ENCODE measurements around the gene TMIGD1. TPM values are rescaled to one million over a fixed set of nuclear protein-coding genes. Genes with fewer than 3 reads are reported as not detected.

Gene TMIGD1
- total and polyA plus RNA-seq, 2 of the 13 experiments (the other 11 are each of a cell fraction or from before 2014, with no cell fraction given): not detected

GRCh38 chr17:30337393-30337999 is 3.6 kb upstream of the TMIGD1 start (continued):
- TF ChIP-seq HNRNPH1 (optimal IDR thresholded peaks at IDR 0.05; ENCODE audit: low read depth, low read length) (no peak), FOXO1 (CRISPR knock-in tag; IDR thresholded peaks at IDR 0.05) (peak; percentile 14; the same call in 1 of the 2 replicates), ZNF567 (CRISPR knock-in tag; IDR thresholded peaks at IDR 0.05; ENCODE audit: borderline replicate concordance) (no peak), ZNF740 (CRISPR knock-in tag; IDR thresholded peaks at IDR 0.05) (no peak), MTF2 (CRISPR knock-in tag; IDR thresholded peaks at IDR 0.05; ENCODE audit: borderline replicate concordance) (no peak), MED8 (CRISPR knock-in tag; IDR thresholded peaks at IDR 0.05; ENCODE audit: insufficient replicate concordance) (no peak), MTA1 (CRISPR knock-in tag; IDR thresholded peaks at IDR 0.05; ENCODE audit: borderline replicate concordance) (peak; percentile 64; the same call in 1 of the 2 replicates), ZNF792 (CRISPR knock-in tag; IDR thresholded peaks at IDR 0.05) (peak; percentile 84), ZSCAN20 (CRISPR knock-in tag; IDR thresholded peaks at IDR 0.05; ENCODE audit: borderline replicate concordance) (no peak), WIZ (CRISPR knock-in tag; IDR thresholded peaks at IDR 0.05) (no peak), JUND (CRISPR knock-in tag; IDR thresholded peaks at IDR 0.05) (no peak), MED13 (CRISPR knock-in tag; IDR thresholded peaks at IDR 0.05) (no peak), ZNF430 (CRISPR knock-in tag; IDR thresholded peaks at IDR 0.05) (no peak), ZSCAN22 (CRISPR knock-in tag; IDR thresholded peaks at IDR 0.05) (no peak), ZNF83 (CRISPR knock-in tag; IDR thresholded peaks at IDR 0.05; ENCODE audit: borderline replicate concordance) (no peak), ISL2 (CRISPR knock-in tag; IDR thresholded peaks at IDR 0.05) (0 out of 2 replicates have a peak, but pooled peaks have one; percentile 38), PAF1 (CRISPR knock-in tag; IDR thresholded peaks at IDR 0.05) (no peak)
- TF ChIP-seq, protein P1, sequence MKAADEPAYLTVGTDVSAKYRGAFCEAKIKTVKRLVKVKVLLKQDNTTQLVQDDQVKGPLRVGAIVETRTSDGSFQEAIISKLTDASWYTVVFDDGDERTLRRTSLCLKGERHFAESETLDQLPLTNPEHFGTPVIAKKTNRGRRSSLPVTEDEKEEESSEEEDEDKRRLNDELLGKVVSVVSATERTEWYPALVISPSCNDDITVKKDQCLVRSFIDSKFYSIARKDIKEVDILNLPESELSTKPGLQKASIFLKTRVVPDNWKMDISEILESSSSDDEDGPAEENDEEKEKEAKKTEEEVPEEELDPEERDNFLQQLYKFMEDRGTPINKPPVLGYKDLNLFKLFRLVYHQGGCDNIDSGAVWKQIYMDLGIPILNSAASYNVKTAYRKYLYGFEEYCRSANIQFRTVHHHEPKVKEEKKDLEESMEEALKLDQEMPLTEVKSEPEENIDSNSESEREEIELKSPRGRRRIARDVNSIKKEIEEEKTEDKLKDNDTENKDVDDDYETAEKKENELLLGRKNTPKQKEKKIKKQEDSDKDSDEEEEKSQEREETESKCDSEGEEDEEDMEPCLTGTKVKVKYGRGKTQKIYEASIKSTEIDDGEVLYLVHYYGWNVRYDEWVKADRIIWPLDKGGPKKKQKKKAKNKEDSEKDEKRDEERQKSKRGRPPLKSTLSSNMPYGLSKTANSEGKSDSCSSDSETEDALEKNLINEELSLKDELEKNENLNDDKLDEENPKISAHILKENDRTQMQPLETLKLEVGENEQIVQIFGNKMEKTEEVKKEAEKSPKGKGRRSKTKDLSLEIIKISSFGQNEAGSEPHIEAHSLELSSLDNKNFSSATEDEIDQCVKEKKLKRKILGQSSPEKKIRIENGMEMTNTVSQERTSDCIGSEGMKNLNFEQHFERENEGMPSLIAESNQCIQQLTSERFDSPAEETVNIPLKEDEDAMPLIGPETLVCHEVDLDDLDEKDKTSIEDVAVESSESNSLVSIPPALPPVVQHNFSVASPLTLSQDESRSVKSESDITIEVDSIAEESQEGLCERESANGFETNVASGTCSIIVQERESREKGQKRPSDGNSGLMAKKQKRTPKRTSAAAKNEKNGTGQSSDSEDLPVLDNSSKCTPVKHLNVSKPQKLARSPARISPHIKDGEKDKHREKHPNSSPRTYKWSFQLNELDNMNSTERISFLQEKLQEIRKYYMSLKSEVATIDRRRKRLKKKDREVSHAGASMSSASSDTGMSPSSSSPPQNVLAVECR (CRISPR knock-in tag; IDR thresholded peaks at IDR 0.05; ENCODE audit: borderline replicate concordance): peak; percentile 38; the same call in 1 of the 2 replicates
- TF ChIP-seq, protein P2, sequence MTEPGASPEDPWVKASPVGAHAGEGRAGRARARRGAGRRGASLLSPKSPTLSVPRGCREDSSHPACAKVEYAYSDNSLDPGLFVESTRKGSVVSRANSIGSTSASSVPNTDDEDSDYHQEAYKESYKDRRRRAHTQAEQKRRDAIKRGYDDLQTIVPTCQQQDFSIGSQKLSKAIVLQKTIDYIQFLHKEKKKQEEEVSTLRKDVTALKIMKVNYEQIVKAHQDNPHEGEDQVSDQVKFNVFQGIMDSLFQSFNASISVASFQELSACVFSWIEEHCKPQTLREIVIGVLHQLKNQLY (CRISPR knock-in tag; IDR thresholded peaks at IDR 0.05): no peak; the same call in 1 of the 2 replicates
- TF ChIP-seq, protein P3, sequence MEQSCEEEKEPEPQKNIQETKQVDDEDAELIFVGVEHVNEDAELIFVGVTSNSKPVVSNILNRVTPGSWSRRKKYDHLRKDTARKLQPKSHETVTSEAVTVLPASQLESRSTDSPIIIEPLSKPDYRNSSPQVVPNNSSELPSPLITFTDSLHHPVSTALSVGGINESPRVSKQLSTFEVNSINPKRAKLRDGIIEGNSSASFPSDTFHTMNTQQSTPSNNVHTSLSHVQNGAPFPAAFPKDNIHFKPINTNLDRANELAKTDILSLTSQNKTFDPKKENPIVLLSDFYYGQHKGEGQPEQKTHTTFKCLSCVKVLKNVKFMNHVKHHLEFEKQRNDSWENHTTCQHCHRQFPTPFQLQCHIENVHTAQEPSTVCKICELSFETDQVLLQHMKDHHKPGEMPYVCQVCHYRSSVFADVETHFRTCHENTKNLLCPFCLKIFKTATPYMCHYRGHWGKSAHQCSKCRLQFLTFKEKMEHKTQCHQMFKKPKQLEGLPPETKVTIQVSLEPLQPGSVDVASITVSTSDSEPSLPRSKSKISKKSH (CRISPR knock-in tag; IDR thresholded peaks at IDR 0.05; ENCODE audit: borderline replicate concordance): no peak
- TF ChIP-seq, protein P4, sequence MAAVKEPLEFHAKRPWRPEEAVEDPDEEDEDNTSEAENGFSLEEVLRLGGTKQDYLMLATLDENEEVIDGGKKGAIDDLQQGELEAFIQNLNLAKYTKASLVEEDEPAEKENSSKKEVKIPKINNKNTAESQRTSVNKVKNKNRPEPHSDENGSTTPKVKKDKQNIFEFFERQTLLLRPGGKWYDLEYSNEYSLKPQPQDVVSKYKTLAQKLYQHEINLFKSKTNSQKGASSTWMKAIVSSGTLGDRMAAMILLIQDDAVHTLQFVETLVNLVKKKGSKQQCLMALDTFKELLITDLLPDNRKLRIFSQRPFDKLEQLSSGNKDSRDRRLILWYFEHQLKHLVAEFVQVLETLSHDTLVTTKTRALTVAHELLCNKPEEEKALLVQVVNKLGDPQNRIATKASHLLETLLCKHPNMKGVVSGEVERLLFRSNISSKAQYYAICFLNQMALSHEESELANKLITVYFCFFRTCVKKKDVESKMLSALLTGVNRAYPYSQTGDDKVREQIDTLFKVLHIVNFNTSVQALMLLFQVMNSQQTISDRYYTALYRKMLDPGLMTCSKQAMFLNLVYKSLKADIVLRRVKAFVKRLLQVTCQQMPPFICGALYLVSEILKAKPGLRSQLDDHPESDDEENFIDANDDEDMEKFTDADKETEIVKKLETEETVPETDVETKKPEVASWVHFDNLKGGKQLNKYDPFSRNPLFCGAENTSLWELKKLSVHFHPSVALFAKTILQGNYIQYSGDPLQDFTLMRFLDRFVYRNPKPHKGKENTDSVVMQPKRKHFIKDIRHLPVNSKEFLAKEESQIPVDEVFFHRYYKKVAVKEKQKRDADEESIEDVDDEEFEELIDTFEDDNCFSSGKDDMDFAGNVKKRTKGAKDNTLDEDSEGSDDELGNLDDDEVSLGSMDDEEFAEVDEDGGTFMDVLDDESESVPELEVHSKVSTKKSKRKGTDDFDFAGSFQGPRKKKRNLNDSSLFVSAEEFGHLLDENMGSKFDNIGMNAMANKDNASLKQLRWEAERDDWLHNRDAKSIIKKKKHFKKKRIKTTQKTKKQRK (IDR thresholded peaks at IDR 0.05; ENCODE audit: low read length): no peak
